SK-N-SH (cell line): ENCODE data around the gene RPL5. TPM values are rescaled to one million over a fixed set of nuclear protein-coding genes. Genes with fewer than 3 reads are reported as not detected.

Experiments used
- CTCF ChIA-PET: fragments of 300-600, 350-600 bp; formaldehyde crosslinking; extraction: SDS; loops from one replicate; lab custom pipeline; 2021; lab: Yijun Ruan, JAX
- POLR2A ChIA-PET: fragments of 350-600 bp; sonication (Branson Sonifier 250); formaldehyde crosslinking; extraction: SDS; loops from one replicate; lab custom pipeline; 2020; ENCODE audit warnings: antibody characterized with exemption, inconsistent platforms; lab: Yijun Ruan, JAX
- DNase-seq: peaks from one replicate; pipeline ENCODE4 v3.0.0; 2012
- H2AFZ ChIP-seq: fragments of 200-600 bp; sonication (generic); 2 replicates; pipeline ENCODE4 v1.8.1; 2016; ENCODE audit warnings: antibody characterized with exemption, mild to moderate bottlenecking, low read depth
- H3F3A ChIP-seq: fragments of 200-600 bp; sonication (generic); replicated peaks from 2 replicates; pipeline ENCODE3; 2016; ENCODE audit warnings: antibody characterized with exemption, mild to moderate bottlenecking; ENCODE audit not compliant: insufficient read depth
- H3K27ac ChIP-seq, 2 experiments: fragments of 200-500 bp in 1 of 2; fragments of 200-600 bp in 1 of 2; sonication (Bioruptor generic) in 1 of 2; sonication (generic), shearing (Covaris generic) in 1 of 2; 2 replicates each; pipeline versions ENCODE4 v1.5.1 to v1.6.1; 2014 to 2016; ENCODE audit warnings: low read depth in 2 of 2, inconsistent platforms in 1 of 2, low read length in 1 of 2, mild to moderate bottlenecking in 1 of 2, mixed read lengths in 1 of 2
- H3K27me3 ChIP-seq: fragments of 200-600 bp; sonication (generic), shearing (Covaris generic); 2 replicates; pipeline ENCODE4 v1.6.1; 2016; ENCODE audit warnings: mixed run types; ENCODE audit not compliant: insufficient read depth
- H3K36me3 ChIP-seq, 2 experiments: fragments of 200-500 bp in 1 of 2; fragments of 200-600 bp in 1 of 2; sonication (Bioruptor generic) in 1 of 2; sonication (generic) in 1 of 2; replicated peaks in 1 of 2; 2 replicates each; pipeline versions ENCODE3 to v1.5.1; 2014 to 2016; ENCODE audit warnings: low read length in 1 of 2, mild to moderate bottlenecking in 1 of 2; ENCODE audit not compliant: insufficient read depth in 2 of 2, control insufficient read depth in 1 of 2
- H3K4me1 ChIP-seq, 2 experiments: fragments of 200-500 bp in 1 of 2; fragments of 200-600 bp in 1 of 2; sonication (Bioruptor generic) in 1 of 2; sonication (generic), shearing (Covaris generic) in 1 of 2; 2 replicates each; pipeline versions ENCODE4 v1.5.1 to v1.6.1; 2014 to 2016; ENCODE audit warnings: low read depth in 1 of 2, low read length in 1 of 2, mixed run types in 1 of 2; ENCODE audit not compliant: insufficient read depth in 2 of 2, control insufficient read depth in 1 of 2
- H3K4me2 ChIP-seq: fragments of 200-600 bp; sonication (generic), shearing (Covaris generic); 2 replicates; pipeline ENCODE4 v1.6.1; 2017; ENCODE audit warnings: mixed run types
- H3K4me3 ChIP-seq, 2 experiments: fragments of 200-500 bp in 1 of 2; fragments of 200-600 bp in 1 of 2; sonication (Bioruptor generic) in 1 of 2; sonication (generic), shearing (Covaris generic) in 1 of 2; 2 replicates each; pipeline versions ENCODE4 v1.5.1 to v1.8.1; 2014 to 2016; ENCODE audit warnings: low read depth in 2 of 2, inconsistent platforms in 1 of 2, low read length in 1 of 2, mild to moderate bottlenecking in 1 of 2, mixed read lengths in 1 of 2, moderate library complexity in 1 of 2
- H3K79me2 ChIP-seq: fragments of 200-600 bp; sonication (generic); 2 replicates; pipeline ENCODE4 v1.8.1; 2017; ENCODE audit warnings: mild to moderate bottlenecking; ENCODE audit not compliant: insufficient read depth
- H3K9ac ChIP-seq: fragments of 200-600 bp; sonication (generic); 2 replicates; pipeline ENCODE4 v1.6.1; 2017; ENCODE audit warnings: mixed run types
- H3K9me2 ChIP-seq: fragments of 200-600 bp; sonication (generic); 2 replicates; pipeline ENCODE4 v1.6.1; 2017; ENCODE audit warnings: mixed run types
- H3K9me3 ChIP-seq: fragments of 200-600 bp; sonication (generic); 2 replicates; pipeline ENCODE4 v1.6.1; 2017; ENCODE audit warnings: mixed run types, mild to moderate bottlenecking, moderate library complexity
- H4K20me1 ChIP-seq: fragments of 200-600 bp; sonication (generic); 2 replicates; pipeline ENCODE4 v1.6.1; 2017; ENCODE audit warnings: mild to moderate bottlenecking, mixed run types; ENCODE audit not compliant: insufficient read depth
- GATA2 ChIP-seq: sonication (generic); formaldehyde crosslinking; IDR thresholded peaks from 2 replicates; pipeline ENCODE4 v1.5.0; 2020; ENCODE audit warnings: mild to moderate bottlenecking, missing genetic modification reagents
- JUND ChIP-seq: IDR thresholded peaks from 2 replicates; pipeline ENCODE4 v1.4.0; 2012
- POLR2AphosphoS5 ChIP-seq: IDR thresholded peaks from 2 replicates; pipeline ENCODE4 v1.6.1; 2012; ENCODE audit warnings: low read depth, low read length
- RCOR1 ChIP-seq: fragments of 150-350 bp; IDR thresholded peaks from 2 replicates; pipeline ENCODE4 v1.6.1; 2017; ENCODE audit warnings: antibody characterized with exemption, low read length
- RFX5 ChIP-seq: IDR thresholded peaks from 2 replicates; pipeline ENCODE4 v1.6.1; 2012; ENCODE audit warnings: mild to moderate bottlenecking, improper control_type of control experiment, low read length
- YY1 ChIP-seq: IDR thresholded peaks from 2 replicates; pipeline ENCODE4 v1.4.0; 2012; ENCODE audit warnings: low read depth, mild to moderate bottlenecking
- WGBS: methylation state at CpG from one replicate; pipeline ENCODE4 v1.1.6; 2017; ENCODE audit warnings: low lambda C conversion rate; 5-methylcytosine and 5-hydroxymethylcytosine counted together
- polyA plus RNA-seq, 3 experiments: library from polyadenylated mRNA; depleted of rRNA; stranded (reverse); fragments of >200 nt; gene quantifications; 2 replicates each; pipeline ENCODE4 v1.2.3, GENCODE V29; 2012
- small RNA-seq, 7 experiments: library from RNA; depleted of rRNA; stranded (forward); fragments of <200 nt; gene quantifications; one replicate each; pipeline ENCODE3, GENCODE V24; 2012

Gene RPL5
- polyA plus RNA-seq, 1 of the 3 experiments (the other 2 are of a cell fraction): 1,489 TPM

- no peak for TF ChIP-seq GATA2
- TF ChIP-seq POLR2AphosphoS5: no peak
- no peak for TF ChIP-seq YY1
Measured at GRCh38 chr1:92886886-92887419, 55.1 kb downstream of the RPL5 start (continued).

GRCh38 chr1:92887465-92887864, 55.6 kb downstream of the RPL5 start:
- H3K9me2 ChIP-seq: no peaks in the 10 kb centered on the region
- DNase-seq: no peak
- ChIA-PET POLR2A (no interaction called here), CTCF (interaction anchor here (0.8 to 1.2 kb wide), 3 partner anchors 19 to 73 kb away, joined by 3 read pairs; no protein-coding TSS in a partner anchor)
- no peak overlapping the region for H3K9ac ChIP-seq
- H3K4me1 ChIP-seq: peaks cover 0 to 5% of the 10 kb centered on the region in 2 experiments; a peak in 2 of 4 replicates
- WGBS: 86% methylated on average over 2 of the region's 2 CpGs
- no peaks in the 10 kb centered on the region for H3K27me3 ChIP-seq
- TF ChIP-seq RCOR1 (no peak), RFX5 (no peak), JUND (no peak)
- H3K27ac ChIP-seq: no peak overlapping the region
- H3K4me2 ChIP-seq: no peak overlapping the region
- no peak overlapping the region for H3K4me3 ChIP-seq
- H2AFZ ChIP-seq: no peak overlapping the region
- no peaks in the 10 kb centered on the region for H3K36me3 ChIP-seq
- no peaks in the 10 kb centered on the region for H3K79me2 ChIP-seq
- H3K9me3 ChIP-seq: no peaks in the 10 kb centered on the region; the same call in 1 of the 2 replicates
- no peaks in the 10 kb centered on the region for H3F3A ChIP-seq
- H4K20me1 ChIP-seq: no peaks in the 10 kb centered on the region

Small RNA genes lying within 50 kb of the gene (small RNA-seq; reads per million reads assigned to genes)
- 0 to 1.0 (median 0) reads per million in 7 experiments for gene RF00432
- gene SNORA66: 4.9 to 148 (median 14.6) reads per million in 7 experiments
- gene SNORD21: 0 reads per million in 7 experiments

Other genes with a start within 250 kb of the RPL5 start
- 5.7 and 6.2 TPM in 2 replicates for gene EVI5, start 46.9 kb upstream of the RPL5 start, polyA plus RNA-seq (2012; rRNA removed)
- 3.4 and 4.0 TPM in 2 replicates for gene DIPK1A, start 129.4 kb downstream of the RPL5 start, polyA plus RNA-seq (2012; rRNA removed)
- gene MTF2, start 247.2 kb downstream of the RPL5 start, polyA plus RNA-seq (2012; rRNA removed): 11.9 and 15.3 TPM in 2 replicates